Measurements from ENCODE around the gene ISCA2.
"Not testable (repeated sequence)": the region's sequence is repeated elsewhere in the genome, so short reads cannot be mapped to it uniquely, and the experiment has no call there.

The ISCA2 gene, protein sequence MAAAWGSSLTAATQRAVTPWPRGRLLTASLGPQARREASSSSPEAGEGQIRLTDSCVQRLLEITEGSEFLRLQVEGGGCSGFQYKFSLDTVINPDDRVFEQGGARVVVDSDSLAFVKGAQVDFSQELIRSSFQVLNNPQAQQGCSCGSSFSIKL

DNA sequence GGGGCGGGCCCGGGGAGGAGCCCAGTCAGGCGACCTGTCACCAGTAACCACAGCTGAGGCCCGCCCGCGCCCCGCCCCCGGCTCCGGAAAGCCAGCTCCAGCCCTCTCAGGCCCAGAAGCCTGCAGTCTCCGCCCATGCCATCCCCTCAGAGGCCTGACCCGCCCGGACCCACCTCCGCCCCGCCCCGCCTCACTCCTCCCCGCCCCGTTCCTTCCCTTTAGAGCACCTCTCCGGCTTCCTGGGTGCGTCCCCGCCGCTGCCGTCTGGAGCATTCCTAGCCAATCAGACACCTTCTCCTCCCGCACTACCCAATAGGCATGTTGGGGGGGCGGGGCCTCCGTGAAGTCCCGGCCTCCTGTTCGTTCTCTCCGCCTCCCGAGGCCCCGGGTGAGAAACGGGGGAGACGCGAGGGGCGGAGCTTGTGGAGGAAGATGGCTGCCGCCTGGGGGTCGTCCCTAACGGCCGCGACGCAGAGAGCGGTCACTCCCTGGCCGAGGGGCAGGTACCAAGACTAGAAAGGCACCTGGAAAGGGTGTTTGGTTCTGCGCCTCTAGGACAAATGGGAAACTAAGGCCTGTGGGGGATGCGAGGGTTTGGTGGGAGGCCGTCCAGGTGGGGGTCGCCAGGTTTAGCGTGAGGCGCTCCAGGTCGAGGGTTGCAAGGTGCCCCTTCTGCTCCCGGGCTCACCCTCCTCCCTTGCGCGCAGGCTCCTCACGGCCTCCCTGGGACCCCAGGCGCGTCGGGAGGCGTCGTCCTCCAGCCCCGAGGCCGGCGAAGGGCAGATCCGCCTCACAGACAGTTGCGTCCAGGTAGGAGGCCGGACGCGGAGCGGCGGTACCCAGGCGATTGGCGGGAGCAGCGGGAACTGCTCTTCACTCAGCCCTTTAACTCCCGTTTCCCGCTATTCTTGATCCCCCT, at the start of gene ISCA2:
Gene ISCA2 (plus strand): TSS at position 423 of the 919 bp plus-strand sequence. CDS start 10 bp downstream, at position 433.
- DNase-seq (ENCODE audit: low read depth), result peak; percentile 99

GRCh38 chr14:74444866-74445265, 48.7 kb upstream of the ISCA2 start:
- DNase-seq (ENCODE audit: low read depth), result no peak

GRCh38 chr14:74454397-74454796, 39.2 kb upstream of the ISCA2 start:
- not testable (repeated sequence) for DNase-seq (ENCODE audit: low read depth)

GRCh38 chr14:74456684-74457564, 36.6 kb upstream of the ISCA2 start:
- DNase-seq (ENCODE audit: low read depth), result no peak

DNA sequence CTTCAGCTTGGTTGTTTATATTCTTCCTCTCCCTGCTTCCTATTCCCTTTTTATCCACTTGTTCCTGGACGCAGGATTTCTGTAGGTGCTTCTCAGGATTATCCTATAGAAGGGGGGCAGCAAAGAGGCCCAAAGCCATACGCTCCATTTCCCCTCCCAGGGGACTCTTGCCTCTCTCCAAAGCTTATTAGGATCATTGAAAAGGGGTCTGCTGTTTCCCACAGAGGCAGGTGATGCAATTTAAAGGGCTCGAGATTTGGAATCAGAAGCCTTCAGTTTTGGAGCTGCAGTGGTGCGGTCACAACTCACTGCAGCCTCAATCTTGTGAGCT, 36.0 kb upstream of the ISCA2 start:
- DNase-seq (ENCODE audit: low read depth), result no peak

GRCh38 chr14:74459289-74459946, 34.1 kb upstream of the ISCA2 start:
- peak; percentile 46 for DNase-seq (ENCODE audit: low read depth)

GRCh38 chr14:74459976-74460375, 33.6 kb upstream of the ISCA2 start:
- DNase-seq (ENCODE audit: low read depth), result no peak

- DNase-seq (ENCODE audit: low read depth), result no peak
Measured at GRCh38 chr14:74462993-74463392, 30.6 kb upstream of the ISCA2 start.

DNA sequence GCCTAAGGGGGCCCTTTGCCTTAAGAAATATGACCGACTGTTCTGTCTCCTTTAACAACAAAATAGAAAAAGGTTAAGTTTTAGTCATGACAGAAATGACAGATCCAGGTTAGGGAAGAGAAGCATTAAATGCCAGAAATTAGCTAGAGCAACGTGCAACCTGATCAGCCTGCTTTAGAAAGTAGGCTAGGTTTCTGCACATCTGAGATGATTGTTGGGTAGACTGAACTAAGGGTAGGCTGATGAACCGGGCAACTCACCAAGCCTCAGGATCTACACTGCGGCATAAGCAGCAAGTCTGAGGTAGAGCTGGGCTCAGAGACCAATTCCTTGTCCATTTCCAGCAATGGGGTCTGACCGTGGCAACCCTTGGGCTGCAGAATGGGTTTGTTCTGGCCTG, 29.9 kb upstream of the ISCA2 start:
- no peak for DNase-seq (ENCODE audit: low read depth)

- no peak for DNase-seq (ENCODE audit: low read depth)
Measured at GRCh38 chr14:74464785-74465184, 28.8 kb upstream of the ISCA2 start.

DNA sequence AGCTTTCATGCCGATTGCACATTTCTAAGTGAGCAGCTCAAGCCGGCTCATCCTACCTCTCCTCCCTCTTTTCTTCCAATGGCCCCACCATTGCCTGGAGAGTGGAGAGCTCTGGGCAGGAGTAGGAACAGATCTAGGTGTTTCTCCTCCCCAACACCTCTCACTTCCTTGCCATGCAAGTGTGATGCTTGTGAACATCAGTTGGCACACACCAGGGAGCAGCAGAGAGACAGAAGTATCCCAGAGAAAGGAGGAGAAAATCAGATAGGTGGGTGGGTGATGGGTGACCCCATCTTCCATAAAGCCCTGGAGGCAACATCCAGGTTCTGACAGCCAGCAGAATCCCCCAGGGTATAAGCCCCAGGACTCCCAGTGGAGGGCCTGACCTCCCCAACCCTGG, 28.2 kb upstream of the ISCA2 start:
- DNase-seq (ENCODE audit: low read depth), result no peak

DNA sequence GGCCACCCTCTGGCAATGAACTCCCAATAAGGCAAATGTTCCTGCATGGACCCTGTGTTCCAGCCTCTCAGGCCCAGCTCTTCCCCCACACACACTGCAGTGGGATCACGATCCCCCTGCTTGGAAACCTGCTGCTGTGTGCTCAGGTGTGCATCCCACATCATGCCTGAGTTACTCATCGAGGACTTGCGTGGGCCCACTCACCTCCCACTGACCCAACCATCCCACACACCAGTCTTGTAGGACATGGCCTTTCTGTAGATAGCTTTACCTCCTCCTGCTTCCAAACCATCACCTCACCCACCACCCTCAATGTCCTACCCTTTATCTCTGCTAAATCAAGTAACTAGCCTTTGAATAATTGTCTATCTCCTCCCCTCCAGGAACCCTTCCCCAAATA, 25.1 kb upstream of the ISCA2 start:
- DNase-seq (ENCODE audit: low read depth), result no peak

DNA sequence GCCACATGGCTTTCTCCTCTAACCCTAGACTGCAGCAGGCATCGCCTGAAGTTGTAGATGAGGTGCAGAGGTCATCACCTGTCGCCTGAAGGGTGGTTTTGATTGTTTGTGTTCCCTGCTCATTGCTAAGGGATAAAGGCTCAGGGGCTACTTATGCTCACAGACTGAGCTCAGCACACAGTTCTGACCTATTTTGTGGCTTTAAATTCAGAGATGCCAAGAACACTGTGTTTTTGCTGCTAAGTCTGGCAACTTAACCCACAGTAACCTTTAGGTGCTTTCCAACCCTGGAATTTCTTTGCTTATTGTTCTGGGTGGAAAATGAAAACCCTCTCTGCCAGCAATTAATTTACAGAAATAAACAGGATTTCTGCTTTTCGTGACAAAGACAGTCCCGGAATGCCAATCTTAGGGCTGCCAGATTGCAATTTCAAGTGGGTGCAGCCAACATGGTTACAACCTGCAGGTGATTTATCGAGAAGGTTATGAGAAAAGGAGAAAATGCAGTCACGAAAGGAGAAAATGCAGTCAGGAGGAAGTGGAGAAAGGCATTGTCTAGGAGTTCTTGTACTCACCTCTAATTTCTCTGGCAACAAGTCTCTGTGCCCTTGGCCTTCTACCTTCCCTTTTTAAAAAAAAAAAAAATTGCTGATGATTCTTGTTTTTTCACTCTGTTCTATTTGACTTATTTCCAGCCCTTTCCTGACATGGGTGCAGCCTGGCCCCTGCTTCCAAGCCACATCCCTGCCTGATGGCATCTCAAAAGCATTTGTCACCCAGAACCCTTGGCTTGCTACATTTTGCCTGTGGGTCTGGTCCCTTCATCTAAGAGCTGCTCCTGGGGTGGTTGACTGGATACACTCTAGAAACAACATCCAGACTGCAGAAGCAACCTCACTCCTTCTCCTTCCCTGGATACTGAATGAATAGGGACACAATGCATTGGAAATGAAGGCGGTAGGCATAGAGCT, 23.7 kb upstream of the ISCA2 start:
- DNase-seq (ENCODE audit: low read depth), result no peak

DNA sequence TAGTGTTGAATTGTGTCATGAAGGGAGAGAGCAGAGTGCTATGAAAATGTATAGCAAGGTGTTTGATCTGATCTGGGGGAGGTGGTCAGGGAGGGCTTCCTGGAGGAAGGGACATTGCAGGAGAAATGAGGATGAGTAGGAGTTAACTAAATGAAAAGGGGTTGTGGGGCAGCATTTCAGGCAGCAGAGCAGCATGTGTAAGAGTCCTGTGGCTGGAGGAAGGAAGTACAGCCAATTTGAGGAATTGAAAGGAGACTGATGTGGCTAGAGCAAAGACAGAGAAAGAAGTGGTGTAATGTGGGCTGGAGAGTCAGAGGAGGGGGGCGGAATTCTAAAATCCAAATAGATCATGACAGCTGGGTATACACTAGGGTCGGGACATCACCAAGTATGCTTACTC, 21.0 kb upstream of the ISCA2 start:
- no peak for DNase-seq (ENCODE audit: low read depth)

- DNase-seq (ENCODE audit: low read depth), result no peak
Measured at GRCh38 chr14:74474376-74474775, 19.2 kb upstream of the ISCA2 start.

DNA sequence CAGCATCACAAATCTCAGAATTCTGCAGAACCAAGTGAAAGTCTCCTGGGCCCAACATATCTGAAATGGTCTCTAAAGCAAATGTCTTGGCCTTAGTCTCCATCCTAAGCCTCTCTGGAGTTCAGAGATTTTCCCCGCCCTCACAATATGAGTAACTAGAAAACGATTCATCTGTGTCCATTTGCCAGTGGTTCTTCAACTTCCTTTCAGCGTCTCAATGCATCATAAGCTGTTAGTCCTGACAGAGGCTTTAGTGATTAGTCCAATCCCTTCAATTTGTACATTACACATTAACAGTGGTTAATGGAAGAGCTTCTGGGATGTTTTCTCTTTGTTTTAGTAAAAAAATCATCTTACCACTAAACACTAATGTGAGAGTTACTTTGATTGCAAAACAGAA, 17.9 kb upstream of the ISCA2 start:
- DNase-seq (ENCODE audit: low read depth), result peak; percentile 41

- DNase-seq (ENCODE audit: low read depth), result no peak
Measured at GRCh38 chr14:74476107-74476506, 17.5 kb upstream of the ISCA2 start.

- no peak for DNase-seq (ENCODE audit: low read depth)
Measured at GRCh38 chr14:74476607-74477006, 17.0 kb upstream of the ISCA2 start.

DNA sequence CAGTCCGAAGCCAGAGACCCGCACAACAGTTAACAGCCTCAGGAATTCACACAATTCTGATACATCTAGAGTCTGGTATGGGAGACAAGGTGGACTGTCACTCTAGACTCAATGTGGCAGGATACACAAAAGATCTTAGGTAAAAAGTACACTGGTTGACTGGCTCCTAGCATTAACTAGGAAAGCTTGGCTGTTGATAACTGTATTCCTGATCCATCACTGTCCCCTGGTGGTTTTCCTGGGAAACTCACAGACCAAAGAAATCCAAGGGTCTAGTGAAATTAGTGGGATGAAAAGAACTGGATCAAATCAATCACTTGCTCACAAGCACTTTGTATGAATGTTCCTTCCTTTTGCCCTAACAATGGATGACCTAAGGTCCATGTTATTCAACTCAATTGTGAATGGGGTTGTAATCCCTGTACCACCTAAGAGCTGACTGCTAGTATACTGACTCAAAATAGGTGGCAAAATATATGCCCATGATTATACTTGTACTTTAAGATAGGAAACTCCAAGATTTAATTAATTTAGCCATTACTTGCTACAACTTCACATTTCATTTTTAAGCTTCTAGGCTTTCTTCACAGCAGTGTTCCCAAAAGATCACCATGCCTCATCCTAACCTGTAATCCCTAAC, 14.4 kb upstream of the ISCA2 start:
- no peak for DNase-seq (ENCODE audit: low read depth)

DNA sequence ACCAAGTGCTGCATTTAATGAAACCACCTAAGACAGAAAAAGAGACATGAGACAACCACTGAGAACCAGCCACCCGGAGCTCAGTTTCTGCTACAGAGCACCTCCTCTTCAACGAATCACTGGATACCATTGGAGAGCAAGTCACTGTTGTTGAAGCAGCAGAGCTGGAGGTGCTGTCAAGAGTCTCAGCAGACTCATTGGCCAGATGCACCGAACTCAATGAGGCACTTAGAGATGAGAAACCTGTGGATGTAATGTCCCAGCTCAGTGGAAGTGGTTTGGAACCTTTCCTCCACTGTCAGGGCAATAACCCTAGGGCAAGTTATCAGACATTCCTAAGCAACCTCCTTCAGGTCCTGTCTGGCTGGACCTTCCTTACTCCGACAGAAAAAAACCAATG, 13.5 kb upstream of the ISCA2 start:
- DNase-seq (ENCODE audit: low read depth), result no peak

DNA sequence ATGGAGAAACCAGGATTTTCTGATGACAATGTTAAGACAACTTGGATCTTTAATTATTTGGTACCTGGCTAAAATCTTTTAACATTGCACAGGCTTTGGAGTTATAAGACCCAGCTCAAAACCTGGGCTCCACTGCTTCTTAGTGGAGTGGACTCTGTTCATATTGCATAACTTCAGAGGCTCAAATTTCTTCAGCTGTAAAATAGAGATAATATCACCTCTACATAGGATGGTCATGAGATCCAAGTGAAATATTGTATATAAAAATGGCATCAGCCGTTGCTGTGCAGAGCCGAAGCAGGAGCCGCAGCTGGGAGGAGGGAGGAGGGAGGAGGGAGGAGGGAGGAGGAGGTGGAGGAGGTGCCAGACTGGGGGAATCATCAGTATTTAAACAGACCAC, 11.0 kb upstream of the ISCA2 start:
- no peak for DNase-seq (ENCODE audit: low read depth)

All from GM04504 (cell line).